GM18505 (cell line): ENCODE measurements around the gene TNFRSF19.

Experiments
- ATAC-seq: cut with Tn5 transposase; IDR thresholded peaks from one replicate; pipeline ENCODE4 v1.9.1; 2021; ENCODE audit not compliant: unreplicated experiment
- POLR2A ChIP-seq: IDR thresholded peaks from 4 replicates; pipeline ENCODE4 v1.6.1; 2011; ENCODE audit warnings: borderline replicate concordance; ENCODE audit not compliant: insufficient read depth, insufficient read length; ENCODE audit errors: extremely low read depth

TNFRSF19 gene

DNA sequence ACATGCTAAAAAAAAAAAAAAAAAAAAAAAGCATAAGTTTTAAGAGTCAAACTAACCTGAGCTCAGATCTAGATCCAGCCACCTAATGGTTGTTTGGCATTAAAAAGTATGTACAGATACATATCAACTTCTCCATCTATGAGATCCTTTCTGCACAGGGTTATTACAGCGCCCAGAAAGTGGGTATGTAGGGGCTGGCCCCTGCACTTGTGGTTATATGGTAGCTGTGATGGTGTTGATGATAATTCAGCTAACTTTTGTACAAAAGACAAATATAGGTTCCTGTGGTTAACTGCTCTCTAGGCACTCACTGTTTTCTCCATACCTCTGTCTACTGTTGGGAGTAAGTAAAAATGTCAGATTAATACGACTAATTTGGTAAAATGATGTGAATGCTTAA lies 81.7 kb downstream of the TNFRSF19 start:
- TF ChIP-seq POLR2A = no peak
- ATAC-seq = no peak

DNA sequence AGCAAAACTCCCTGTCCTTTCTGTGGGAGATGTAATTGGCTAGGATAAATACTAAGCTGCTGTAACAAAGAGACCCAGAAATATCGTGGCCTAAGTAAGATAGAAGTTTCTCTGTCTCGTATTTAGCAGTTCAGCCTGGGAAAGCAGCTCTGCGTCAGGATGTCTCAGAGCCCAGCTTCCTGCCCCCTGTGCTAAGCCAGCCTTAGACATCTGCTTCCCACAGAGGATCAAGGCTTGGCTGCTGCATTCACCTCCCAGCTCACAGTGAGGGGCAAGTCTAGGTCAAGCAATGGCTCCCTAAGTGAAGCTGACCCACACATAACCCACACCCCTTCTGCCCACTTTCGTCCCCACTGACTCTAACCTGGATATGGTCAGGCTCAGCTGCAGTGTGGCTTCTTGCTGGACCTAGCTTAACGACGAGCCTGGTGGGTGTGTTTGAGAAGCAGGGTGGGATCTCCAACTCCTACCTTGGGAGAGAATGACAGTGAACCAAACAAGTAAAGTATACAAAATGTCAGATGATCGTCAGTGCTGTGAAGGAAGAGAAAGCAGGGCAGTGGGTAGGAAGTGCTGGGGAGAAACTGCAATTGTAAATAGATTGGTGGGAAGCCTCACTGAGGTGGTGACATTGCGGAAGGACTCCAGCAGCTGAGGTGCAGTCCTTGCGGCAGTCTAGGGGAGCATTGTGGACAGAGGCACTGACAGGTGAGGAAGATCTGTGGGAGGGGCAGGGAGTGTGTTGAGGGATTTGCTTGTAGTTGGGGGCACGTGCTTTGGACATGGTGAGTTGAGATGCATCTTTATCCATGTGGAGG lies 82.9 kb downstream of the TNFRSF19 start:
- TF ChIP-seq POLR2A = no peak
- ATAC-seq = no peak

DNA sequence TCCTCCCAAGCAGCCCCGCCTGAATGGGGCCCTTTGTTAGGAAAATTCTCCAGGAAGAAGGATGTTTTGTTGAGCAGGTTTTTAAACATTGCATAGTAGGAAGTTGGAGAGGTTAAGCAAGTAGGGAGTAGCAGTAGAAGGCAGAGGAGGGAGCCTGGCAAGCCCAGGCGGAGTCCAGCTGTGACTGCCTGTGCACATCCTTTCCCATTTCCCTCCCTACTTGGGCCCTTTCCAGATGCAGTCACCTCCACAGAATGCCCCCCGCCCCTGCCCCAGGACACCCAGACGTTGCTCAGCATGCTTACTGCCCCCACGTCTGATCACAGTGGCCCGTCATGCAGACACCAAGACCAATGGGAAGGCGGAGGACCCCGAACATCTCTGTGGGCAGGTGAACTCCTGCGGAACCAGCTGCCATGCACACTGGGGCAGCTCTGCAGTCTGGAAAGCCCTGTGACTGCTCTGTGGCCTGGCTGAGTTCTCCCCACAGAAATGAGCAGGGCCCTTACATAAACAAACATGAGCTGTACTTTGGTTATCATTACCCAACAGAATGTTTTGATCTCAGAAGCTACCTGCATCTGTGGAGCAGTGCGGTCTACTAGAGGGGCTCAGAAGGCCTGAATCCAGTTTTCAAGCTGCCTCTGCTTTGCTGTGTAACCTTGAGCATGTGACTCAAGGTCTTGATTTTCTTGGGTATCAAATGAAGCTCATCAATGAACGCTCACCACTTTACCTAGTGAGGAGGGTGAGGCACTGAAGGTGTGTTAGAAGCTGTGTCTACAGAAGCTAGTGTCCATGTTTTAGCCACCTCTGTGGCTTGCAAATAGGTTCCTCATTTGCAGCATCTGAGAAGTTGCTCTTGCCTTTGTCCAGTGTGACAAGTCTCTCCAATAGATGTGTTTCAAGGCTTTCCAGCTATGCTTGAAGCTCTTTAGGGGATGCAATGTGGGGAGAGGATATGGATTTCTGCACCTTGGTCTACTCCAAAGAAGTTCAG lies 84.2 kb downstream of the TNFRSF19 start:
- no peak for TF ChIP-seq POLR2A
- no peak for ATAC-seq

DNA sequence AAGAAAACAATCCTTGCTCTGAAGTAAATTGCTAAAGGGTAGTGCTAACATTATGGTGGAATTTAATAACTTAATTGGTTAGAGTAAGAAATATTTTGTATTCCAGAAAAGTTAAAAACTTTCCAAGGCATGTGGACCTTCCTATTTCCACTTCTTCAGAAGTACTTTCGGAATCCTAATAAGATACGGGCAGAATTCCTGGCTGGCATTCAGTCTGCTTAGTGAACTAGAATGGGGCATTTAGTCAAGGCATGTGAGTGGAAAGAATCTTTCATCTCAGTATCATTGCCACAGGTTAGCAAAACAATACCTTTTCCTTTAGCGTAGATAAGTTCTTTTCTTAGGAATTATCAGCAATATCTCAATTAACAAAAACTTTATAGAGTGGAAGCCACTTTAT lies 85.1 kb downstream of the TNFRSF19 start:
- ATAC-seq = no peak
- no peak for TF ChIP-seq POLR2A

DNA sequence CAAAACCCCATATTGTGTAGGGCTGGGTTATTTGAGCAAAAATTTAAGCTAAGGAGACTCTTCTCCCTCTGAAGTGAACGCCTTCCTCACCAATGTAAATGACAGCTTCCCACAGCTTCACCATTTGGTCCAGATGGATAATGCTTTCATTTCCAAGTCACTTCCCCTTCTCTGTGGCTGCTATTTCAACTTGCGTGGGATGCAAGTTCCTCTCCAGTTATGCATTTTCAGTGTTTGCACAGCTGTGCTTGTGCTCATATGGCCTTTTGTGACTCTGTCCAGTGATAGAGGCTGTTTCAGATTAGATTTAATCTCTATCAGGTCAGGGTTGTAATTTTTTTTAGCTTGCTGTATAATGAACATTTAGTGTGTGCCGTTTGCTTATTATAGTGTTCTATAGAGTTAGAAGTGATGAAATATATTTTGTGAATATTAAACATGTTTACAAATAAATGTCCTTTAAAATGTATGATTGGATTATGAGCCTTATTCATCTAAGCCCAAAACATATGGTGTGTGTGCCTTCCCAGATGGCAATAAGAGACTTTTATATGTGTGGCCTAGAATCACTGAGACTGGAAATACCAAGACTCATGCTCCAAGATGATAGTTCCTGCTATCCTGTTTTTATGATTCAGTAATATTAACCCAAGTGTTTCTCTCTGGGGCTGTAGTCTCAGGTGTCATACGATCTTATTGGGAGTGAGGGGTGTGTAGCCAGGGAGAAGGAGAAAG lies 86.6 kb downstream of the TNFRSF19 start:
- no peak for ATAC-seq
- no peak for TF ChIP-seq POLR2A

DNA sequence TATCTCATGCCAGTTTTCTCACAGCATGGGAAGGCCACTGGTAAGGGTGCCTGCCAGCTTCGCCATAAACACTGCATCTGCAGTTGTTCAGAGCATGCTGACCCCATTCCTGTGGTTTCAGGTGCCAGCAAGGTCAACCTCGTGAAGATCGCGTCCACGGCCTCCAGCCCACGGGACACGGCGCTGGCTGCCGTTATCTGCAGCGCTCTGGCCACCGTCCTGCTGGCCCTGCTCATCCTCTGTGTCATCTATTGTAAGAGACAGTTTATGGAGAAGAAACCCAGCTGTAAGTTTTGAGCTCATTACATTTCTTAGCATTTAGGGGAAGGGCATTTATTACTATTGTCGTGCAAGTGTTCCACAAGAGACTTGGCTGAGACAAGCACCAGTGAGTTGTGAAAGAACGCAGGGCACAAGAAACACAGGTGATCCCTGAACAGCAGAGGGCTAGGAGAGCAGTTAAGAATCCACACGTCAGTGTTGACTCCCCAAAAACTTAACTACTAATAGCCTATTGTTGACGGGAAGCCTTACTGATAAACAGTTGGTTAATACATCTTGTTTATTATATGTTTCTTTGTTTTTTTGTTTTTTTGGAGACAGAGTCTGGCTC lies 88.8 kb downstream of the TNFRSF19 start:
- no peak for ATAC-seq
- no peak for TF ChIP-seq POLR2A

DNA sequence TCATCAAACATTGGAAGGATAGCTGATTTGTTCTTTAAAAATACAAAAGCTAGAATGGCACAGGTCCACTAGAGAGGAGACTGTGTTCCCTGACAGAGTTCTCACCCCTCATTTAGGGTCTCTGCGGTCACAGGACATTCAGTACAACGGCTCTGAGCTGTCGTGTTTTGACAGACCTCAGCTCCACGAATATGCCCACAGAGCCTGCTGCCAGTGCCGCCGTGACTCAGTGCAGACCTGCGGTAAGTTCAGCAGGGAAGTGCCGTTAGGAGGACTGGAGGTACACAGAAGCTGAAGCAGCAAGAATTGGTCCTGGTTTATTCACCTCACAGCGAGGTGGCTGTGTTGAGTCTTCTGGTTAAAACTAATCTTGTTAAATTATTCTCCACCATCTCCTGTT lies 90.0 kb downstream of the TNFRSF19 start:
- TF ChIP-seq POLR2A = no peak
- ATAC-seq = no peak

DNA sequence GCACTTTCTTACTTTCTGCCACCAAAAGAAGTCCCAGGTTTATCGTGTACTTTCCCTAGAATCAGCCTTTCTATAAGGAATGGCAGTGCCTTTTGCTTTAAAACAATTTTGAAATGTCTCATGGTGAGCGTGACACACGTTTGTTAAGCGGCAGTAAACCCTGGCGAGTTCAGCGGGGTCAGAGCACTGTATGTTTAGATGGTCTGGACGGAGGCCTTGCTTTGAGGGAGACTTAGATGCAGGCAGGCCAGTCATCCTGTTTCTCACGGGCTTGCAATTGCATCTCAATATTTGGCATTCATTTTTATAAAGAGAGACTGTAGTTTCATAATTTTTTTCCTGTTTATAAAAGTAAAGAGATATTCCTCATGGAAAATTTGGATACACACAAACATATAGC lies 96.4 kb downstream of the TNFRSF19 start:
- no peak for TF ChIP-seq POLR2A
- no peak for ATAC-seq

DNA sequence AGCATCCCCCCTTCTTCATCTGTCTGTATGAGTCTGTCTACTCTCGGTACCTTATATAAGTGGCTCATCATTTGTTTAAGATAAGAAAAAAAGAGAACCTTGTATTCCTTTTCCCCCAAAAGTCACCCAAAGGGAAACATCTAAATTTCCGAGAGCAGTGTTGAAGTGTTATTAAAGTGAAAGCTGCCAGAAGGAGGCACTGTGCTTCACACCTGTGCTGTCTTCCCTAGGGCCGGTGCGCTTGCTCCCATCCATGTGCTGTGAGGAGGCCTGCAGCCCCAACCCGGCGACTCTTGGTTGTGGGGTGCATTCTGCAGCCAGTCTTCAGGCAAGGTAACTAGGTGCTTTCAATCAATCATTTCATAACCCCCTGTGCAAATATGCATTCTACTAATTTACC lies 97.5 kb downstream of the TNFRSF19 start:
- no peak for TF ChIP-seq POLR2A
- no peak for ATAC-seq

DNA sequence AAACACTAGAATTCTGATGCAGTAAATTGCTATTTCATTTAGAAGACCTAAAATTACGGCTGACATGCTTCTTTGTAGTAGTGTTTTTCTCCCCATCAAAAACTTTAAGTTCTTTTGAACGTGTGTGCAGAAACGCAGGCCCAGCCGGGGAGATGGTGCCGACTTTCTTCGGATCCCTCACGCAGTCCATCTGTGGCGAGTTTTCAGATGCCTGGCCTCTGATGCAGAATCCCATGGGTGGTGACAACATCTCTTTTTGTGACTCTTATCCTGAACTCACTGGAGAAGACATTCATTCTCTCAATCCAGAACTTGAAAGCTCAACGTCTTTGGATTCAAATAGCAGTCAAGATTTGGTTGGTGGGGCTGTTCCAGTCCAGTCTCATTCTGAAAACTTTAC lies 98.3 kb downstream of the TNFRSF19 start:
- no peak for TF ChIP-seq POLR2A
- no peak for ATAC-seq

DNA sequence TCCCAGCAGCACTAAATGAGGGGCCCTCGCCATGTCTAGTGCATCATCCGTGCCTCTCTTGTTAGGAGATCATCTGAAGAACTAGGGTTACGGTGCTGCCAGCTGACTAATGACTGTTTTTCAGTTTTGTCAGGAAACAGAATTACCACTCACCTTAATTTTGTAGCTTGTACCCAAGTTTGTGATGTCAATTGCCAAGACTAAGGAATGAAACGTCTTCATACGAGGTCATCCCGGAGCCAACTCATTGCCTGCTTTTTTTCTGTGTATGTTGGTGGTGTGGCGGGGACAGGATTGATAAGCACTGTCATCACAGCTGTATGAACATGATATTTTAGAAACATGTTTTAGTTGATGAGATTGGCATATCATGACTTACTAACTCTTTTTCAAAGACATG lies 100.6 kb downstream of the TNFRSF19 start:
- no peak for TF ChIP-seq POLR2A
- no peak for ATAC-seq

DNA sequence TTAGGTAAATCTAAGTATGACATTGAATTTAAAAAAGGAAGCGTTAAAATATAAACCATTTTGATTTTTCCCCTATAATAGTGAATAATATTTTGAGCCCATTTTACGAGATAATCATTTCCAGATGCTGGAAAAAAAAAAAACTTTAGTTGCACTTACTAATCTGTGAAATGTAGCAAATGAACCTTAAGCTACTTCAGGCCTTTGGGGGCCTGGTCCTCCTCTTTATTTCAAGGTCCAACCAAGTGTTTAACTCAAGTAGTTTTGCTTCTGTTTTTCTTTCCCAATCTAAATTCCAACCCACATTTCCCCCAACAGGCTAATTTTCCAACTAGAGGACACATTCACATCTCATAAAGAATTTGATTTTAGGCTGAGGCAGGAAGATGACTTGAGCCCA lies 101.2 kb downstream of the TNFRSF19 start:
- no peak for ATAC-seq
- TF ChIP-seq POLR2A = no peak

DNA sequence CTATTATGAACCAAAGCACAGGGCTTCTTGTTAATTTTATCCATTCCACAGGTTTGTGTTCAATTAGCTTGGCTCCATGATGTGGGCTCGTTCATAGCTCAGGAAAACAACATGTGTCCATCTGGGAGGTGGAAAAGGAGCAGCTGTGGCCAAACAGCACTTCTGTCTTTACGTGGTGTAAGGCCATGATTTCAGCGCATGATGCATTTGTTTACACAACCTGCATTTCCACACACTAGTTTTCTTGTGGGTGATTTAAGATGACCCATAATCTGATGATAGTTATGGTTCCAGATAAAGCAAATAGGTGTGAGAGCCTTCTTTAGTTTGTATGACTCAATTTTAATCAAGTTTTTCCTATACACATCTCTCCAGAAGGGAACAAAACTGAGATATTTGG lies 101.7 kb downstream of the TNFRSF19 start:
- ATAC-seq = no peak
- no peak for TF ChIP-seq POLR2A
